BLaER1 (cell line): ENCODE data around the gene PLGRKT.

ENCODE experiments used
- H3K27ac ChIP-seq: shearing (Covaris generic); formaldehyde crosslinking; 2 replicates; pipeline ENCODE4 v1.8.1; 2022
- H3K27me3 ChIP-seq: shearing (Covaris generic); formaldehyde crosslinking; 2 replicates; pipeline ENCODE4 v1.8.1; 2022
- H3K36me3 ChIP-seq: shearing (Covaris generic); formaldehyde crosslinking; 2 replicates; pipeline ENCODE4 v1.8.1; 2022
- H3K4me1 ChIP-seq: shearing (Covaris generic); formaldehyde crosslinking; 2 replicates; pipeline ENCODE4 v1.8.1; 2022
- H3K4me2 ChIP-seq: shearing (Covaris generic); formaldehyde crosslinking; 2 replicates; pipeline ENCODE4 v1.8.1; 2022
- H3K4me3 ChIP-seq: shearing (Covaris generic); formaldehyde crosslinking; 2 replicates; pipeline ENCODE4 v1.8.1; 2022
- H3K9ac ChIP-seq: shearing (Covaris generic); formaldehyde crosslinking; 2 replicates; pipeline ENCODE4 v1.8.1; 2022
- H3K9me3 ChIP-seq: shearing (Covaris generic); formaldehyde crosslinking; 2 replicates; pipeline ENCODE4 v1.8.1; 2022
- H4K20me1 ChIP-seq: shearing (Covaris generic); formaldehyde crosslinking; 2 replicates; pipeline ENCODE4 v1.8.1; 2022
- Cebpa-rat ChIP-seq: shearing (Covaris generic); IDR thresholded peaks from 2 replicates; pipeline ENCODE4 v1.8.1; 2022

The PLGRKT gene

GRCh38 chr9:5315187-5315923 lies 122.4 kb downstream of the PLGRKT start:
- Histone ChIP-seq H3K27ac (no peak overlapping the region), H3K9me3 (peaks cover 28% of the 10 kb centered on the region), H3K4me1 (peaks cover 8% of the 10 kb centered on the region), H3K27me3 (no peaks in the 10 kb centered on the region), H3K4me2 (no peak overlapping the region), H4K20me1 (no peaks in the 10 kb centered on the region), H3K36me3 (no peaks in the 10 kb centered on the region), H3K4me3 (no peak overlapping the region), H3K9ac (no peak overlapping the region)
- no peak for TF ChIP-seq Cebpa-rat

- no peak overlapping the region for H3K9ac ChIP-seq
- no peak overlapping the region for H3K4me2 ChIP-seq
- H3K27me3 ChIP-seq = no peaks in the 10 kb centered on the region
- H3K9me3 ChIP-seq = peaks cover 22% of the 10 kb centered on the region
- H3K27ac ChIP-seq = no peak overlapping the region
- H3K4me3 ChIP-seq = no peak overlapping the region
- peaks cover 8% of the 10 kb centered on the region for H3K4me1 ChIP-seq
- no peaks in the 10 kb centered on the region for H3K36me3 ChIP-seq
- no peaks in the 10 kb centered on the region for H4K20me1 ChIP-seq
- no peak for TF ChIP-seq Cebpa-rat
Observed at GRCh38 chr9:5310851-5311250, 126.9 kb downstream of the PLGRKT start.
